Gastroesophageal sphincter (tissue), 4 donors: ENCODE measurements around the gene EEFSEC. TPM values are rescaled to one million over a fixed set of nuclear protein-coding genes. Genes with fewer than 3 reads are reported as not detected.

Source experiments
- ATAC-seq: fragments of 150-250 bp; one replicate; pipeline ENCODE4 v1.9.1; 2016; ENCODE audit warnings: mild to moderate bottlenecking, moderate library complexity
- H3K27ac ChIP-seq, 4 donors: fragments of 200-600 bp; sonication (generic) in 3 of 4; 1 replicate in 3 of 4; 2 replicates in 1 of 4; pipeline ENCODE4 v1.5.1; 2016 to 2019
- H3K27me3 ChIP-seq: fragments of 200-600 bp; sonication (generic); one replicate; pipeline ENCODE4 v1.5.1; 2019
- H3K36me3 ChIP-seq, 2 donors: fragments of 200-600 bp; sonication (generic); one replicate each; pipeline ENCODE4 v1.5.1; 2019; ENCODE audit warnings: control low read depth in 1 of 2
- H3K4me1 ChIP-seq, 3 donors: fragments of 200-600 bp; sonication (generic); 1 replicate in 2 of 3; 2 replicates in 1 of 3; pipeline ENCODE4 v1.5.1; 2016 to 2019; ENCODE audit warnings: control low read depth in 2 of 3
- H3K4me3 ChIP-seq, 2 donors: fragments of 200-600 bp; sonication (generic); one replicate each; pipeline ENCODE4 v1.5.1; 2019; ENCODE audit warnings: mild to moderate bottlenecking in 1 of 2, moderate library complexity in 1 of 2
- H3K9me3 ChIP-seq, 3 donors: fragments of 200-600 bp; sonication (generic); one replicate each; pipeline ENCODE4 v1.5.1; 2017 to 2019; ENCODE audit warnings: control low read depth in 2 of 3
- CTCF ChIP-seq, 4 experiments: fragments of 200-600 bp in 2 of 4; fragments of 450-650 bp in 2 of 4; sonication (generic) in 1 of 4; IDR thresholded peaks; one replicate each; pipeline ENCODE4 v1.5.1; 2017 to 2019; ENCODE audit warnings: antibody characterized with exemption in 4 of 4, mild to moderate bottlenecking in 2 of 4, moderate library complexity in 2 of 4
- EP300 ChIP-seq: sonication (generic); formaldehyde crosslinking; IDR thresholded peaks from one replicate; pipeline ENCODE4 v1.6.1; 2017; ENCODE audit warnings: antibody characterized with exemption, mild to moderate bottlenecking
- POLR2A ChIP-seq, 2 donors: fragments of 450-650 bp; IDR thresholded peaks; one replicate each; pipeline ENCODE4 v1.6.1; 2017; ENCODE audit warnings: antibody characterized with exemption in 2 of 2, mild to moderate bottlenecking in 2 of 2, moderate library complexity in 1 of 2
- POLR2AphosphoS5 ChIP-seq: sonication (generic); formaldehyde crosslinking; IDR thresholded peaks from one replicate; pipeline ENCODE4 v1.6.1; 2017; ENCODE audit warnings: antibody characterized with exemption
- WGBS, 2 donors: methylation state at CpG; one replicate each; pipeline ENCODE4 v1.1.5; 2018; ENCODE audit warnings: low coverage in 1 of 2; 5-methylcytosine and 5-hydroxymethylcytosine counted together
- total RNA-seq, 4 donors: library from RNA; depleted of rRNA; stranded (reverse); fragments of >200 nt; gene quantifications; one replicate each; pipeline ENCODE4 v1.1.0, GENCODE V29; 2016

Gene EEFSEC
- total RNA-seq, 4 donors from 2014 or later = 5.8 to 16.5 (median 11.4) TPM

DNA sequence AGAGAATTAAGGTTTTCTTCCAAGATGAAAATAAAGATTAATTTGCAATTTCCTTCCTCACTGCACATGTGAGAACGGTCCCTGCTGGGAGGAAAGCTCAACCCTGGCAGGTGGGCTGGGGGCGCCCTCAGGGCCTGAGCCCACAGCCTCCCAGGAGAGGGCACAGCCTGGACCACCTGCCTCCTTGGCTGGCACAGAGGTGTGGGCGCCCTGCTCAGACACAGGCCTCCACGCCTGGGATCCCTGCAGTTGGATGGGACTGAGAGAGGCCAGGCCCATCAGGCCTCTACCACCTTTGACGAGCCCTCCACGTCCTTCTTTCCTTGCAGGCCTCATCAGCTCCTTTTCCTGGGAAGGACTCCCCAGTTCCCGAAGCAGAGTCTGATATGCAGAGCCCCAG lies 267.0 kb downstream of the EEFSEC start:
- no peaks in the 10 kb centered on the region for H3K36me3 ChIP-seq
- ATAC-seq = no peak
- no peaks in the 10 kb centered on the region for H3K9me3 ChIP-seq
- no peak for TF ChIP-seq CTCF (IDR thresholded peaks at IDR 0.05)
- WGBS, 2 donors = 60% methylated on average over 1 of the region's 7 CpGs; no CpG with 5 or more reads in 1 of the 2 donors
- H3K4me1 ChIP-seq = no peaks in the 10 kb centered on the region
- H3K27ac ChIP-seq = no peak overlapping the region
- H3K4me3 ChIP-seq = no peak overlapping the region
- no peaks in the 10 kb centered on the region for H3K27me3 ChIP-seq

GRCh38 chr3:128420720-128421438 lies 267.6 kb downstream of the EEFSEC start:
- no peak overlapping the region for H3K27ac ChIP-seq
- H3K27me3 ChIP-seq = peaks cover 5% of the 10 kb centered on the region
- no peaks in the 10 kb centered on the region for H3K36me3 ChIP-seq
- peaks cover 0 to 2% (median 0%) of the 10 kb centered on the region in 3 donors for H3K4me1 ChIP-seq
- no peak for ATAC-seq
- no peak overlapping the region for H3K4me3 ChIP-seq
- no peaks in the 10 kb centered on the region for H3K9me3 ChIP-seq
- no peak for TF ChIP-seq POLR2A (IDR thresholded peaks at IDR 0.05)
- TF ChIP-seq EP300 = no peak
- no peak for TF ChIP-seq POLR2AphosphoS5
- TF ChIP-seq CTCF (IDR thresholded peaks at IDR 0.05) = no peak
- WGBS, 2 donors = 55% methylated on average over 2 of the region's 12 CpGs; no CpG with 5 or more reads in 1 of the 2 donors

- ATAC-seq = no peak
These were observed 268.2 kb downstream of the EEFSEC start for GRCh38 chr3:128421439-128421836.

GRCh38 chr3:128421966-128422365 lies 268.7 kb downstream of the EEFSEC start:
- Histone ChIP-seq H3K4me3 (no peak overlapping the region), H3K27me3 (peaks cover 16% of the 10 kb centered on the region), H3K27ac (no peak overlapping the region), H3K9me3 (no peaks in the 10 kb centered on the region), H3K36me3 (no peaks in the 10 kb centered on the region), H3K4me1 (peaks cover 0 to 11% (median 4%) of the 10 kb centered on the region in 3 donors)
- no peak for ATAC-seq
- no peak for TF ChIP-seq POLR2AphosphoS5
- TF ChIP-seq POLR2A (IDR thresholded peaks at IDR 0.05) = no peak
- no peak for TF ChIP-seq EP300
- no peak for TF ChIP-seq CTCF (IDR thresholded peaks at IDR 0.05)
- 90% methylated on average over 2 of the region's 7 CpGs; no CpG with 5 or more reads in 1 of the 2 donors for whole genome bisulfite sequencing, 2 donors

More at GRCh38 chr3:128421439-128421836, 268.2 kb downstream of the EEFSEC start:
- no CpG with 5 or more reads among the region's 11 CpGs for WGBS, 2 donors
- Histone ChIP-seq H3K4me3 (no peak overlapping the region), H3K4me1 (peaks cover 0 to 8% (median under 1%) of the 10 kb centered on the region in 3 donors), H3K27ac (no peak overlapping the region), H3K9me3 (no peaks in the 10 kb centered on the region), H3K36me3 (no peaks in the 10 kb centered on the region), H3K27me3 (peaks cover 11% of the 10 kb centered on the region)
- TF ChIP-seq EP300 (no peak), POLR2AphosphoS5 (no peak), CTCF (IDR thresholded peaks at IDR 0.05) (no peak), POLR2A (IDR thresholded peaks at IDR 0.05) (no peak)
